WTC11 (cell line): ENCODE results near the gene CRELD1. TPM values are rescaled to one million over a fixed set of nuclear protein-coding genes. Genes with fewer than 3 reads are reported as not detected.

Experiments
- AFF4 ChIP-seq: sonication (generic); formaldehyde crosslinking; IDR thresholded peaks from 2 replicates; pipeline ENCODE4 v1.8.1; 2023; ENCODE audit warnings: mild to moderate bottlenecking, missing genetic modification reagents, borderline replicate concordance
- ARID4B ChIP-seq: sonication (generic); formaldehyde crosslinking; IDR thresholded peaks from 2 replicates; pipeline ENCODE4 v1.8.0; 2023; ENCODE audit warnings: missing genetic modification reagents, mild to moderate bottlenecking, borderline replicate concordance
- ATF1 ChIP-seq: sonication (generic); formaldehyde crosslinking; IDR thresholded peaks from 2 replicates; pipeline ENCODE4 v1.8.1; 2023; ENCODE audit warnings: mild to moderate bottlenecking, moderate library complexity, missing genetic modification reagents
- FOXK1 ChIP-seq: sonication (generic); formaldehyde crosslinking; IDR thresholded peaks from 2 replicates; pipeline ENCODE4 v1.8.0; 2022; ENCODE audit warnings: mild to moderate bottlenecking, moderate library complexity, missing genetic modification reagents
- FOXP4 ChIP-seq: sonication (generic); formaldehyde crosslinking; IDR thresholded peaks from 2 replicates; pipeline ENCODE4 v1.8.0; 2022; ENCODE audit warnings: mild to moderate bottlenecking, missing genetic modification reagents
- GABPB1 ChIP-seq: sonication (generic); formaldehyde crosslinking; IDR thresholded peaks from 2 replicates; pipeline ENCODE4 v1.8.1; 2023; ENCODE audit warnings: mild to moderate bottlenecking, missing genetic modification reagents
- GRHL2 ChIP-seq: fragments of 250-450 bp; sonication (Bioruptor Pico); IDR thresholded peaks from 2 replicates; pipeline ENCODE4 v1.8.0; 2022; ENCODE audit warnings: mild to moderate bottlenecking, moderate library complexity; ENCODE audit not compliant: insufficient replicate concordance, severe bottlenecking
- HMGXB4 ChIP-seq: sonication (generic); formaldehyde crosslinking; IDR thresholded peaks from 2 replicates; pipeline ENCODE4 v1.8.1; 2023; ENCODE audit warnings: mild to moderate bottlenecking, moderate library complexity, missing genetic modification reagents
- NR2C2 ChIP-seq: sonication (generic); formaldehyde crosslinking; IDR thresholded peaks from 2 replicates; pipeline ENCODE4 v1.8.0; 2022; ENCODE audit warnings: mild to moderate bottlenecking, missing genetic modification reagents
- NR3C1 ChIP-seq: sonication (generic); formaldehyde crosslinking; conservative IDR thresholded peaks from 2 replicates; pipeline ENCODE4 v1.8.1; 2023; ENCODE audit warnings: low read depth, mild to moderate bottlenecking, missing genetic modification reagents
- TP53 ChIP-seq: sonication (generic); formaldehyde crosslinking; IDR thresholded peaks from 2 replicates; pipeline ENCODE4 v1.8.1; 2023; ENCODE audit warnings: mild to moderate bottlenecking, missing genetic modification reagents
- USF1 ChIP-seq: sonication (generic); formaldehyde crosslinking; IDR thresholded peaks from 2 replicates; pipeline ENCODE4 v1.8.0; 2022; ENCODE audit warnings: mild to moderate bottlenecking, missing genetic modification reagents
- USF2 ChIP-seq: sonication (generic); formaldehyde crosslinking; IDR thresholded peaks from 2 replicates; pipeline ENCODE4 v1.8.1; 2023; ENCODE audit warnings: mild to moderate bottlenecking, missing genetic modification reagents, moderate library complexity
- ZNF121 ChIP-seq: sonication (generic); formaldehyde crosslinking; IDR thresholded peaks from 2 replicates; pipeline ENCODE4 v1.8.0; 2023; ENCODE audit warnings: missing genetic modification reagents
- total RNA-seq: library from RNA; stranded (reverse); gene quantifications from 3 replicates; pipeline ENCODE4 v1.2.3, GENCODE V29; 2021

Gene CRELD1
- total RNA-seq, 1 experiment from 2014 or later, result 18.8 TPM

- TF ChIP-seq USF2 (CRISPR knock-in tag), result peak; percentile 55; the same call in 1 of the 2 replicates
- no peak for TF ChIP-seq AFF4
- TF ChIP-seq NR2C2, result no peak
- no peak for TF ChIP-seq GRHL2 (CRISPR knock-in tag)
- TF ChIP-seq FOXK1 (CRISPR knock-in tag), result peak; percentile 51; the same call in 1 of the 2 replicates
- TF ChIP-seq NR3C1 (CRISPR knock-in tag), result no peak
- TF ChIP-seq ZNF121 (CRISPR knock-in tag), result no peak
- peak; percentile 53; the same call in 1 of the 2 replicates for TF ChIP-seq USF1 (CRISPR knock-in tag)
- peak; percentile 41; the same call in 1 of the 2 replicates for TF ChIP-seq HMGXB4 (CRISPR knock-in tag)
- TF ChIP-seq ATF1 (CRISPR knock-in tag), result no peak
- TF ChIP-seq ARID4B (CRISPR knock-in tag), result no peak; the same call in 1 of the 2 replicates
- 0 out of 2 replicates have a peak, but pooled peaks have one; percentile 52 for TF ChIP-seq TP53
- TF ChIP-seq GABPB1 (CRISPR knock-in tag), result peak; percentile 53
- TF ChIP-seq FOXP4 (CRISPR knock-in tag), result 0 out of 2 replicates have a peak, but pooled peaks have one; percentile 54
Observed at GRCh38 chr3:9947025-9947995, 13.7 kb downstream of the CRELD1 start (continued).
